Thyroid gland (tissue), 4 donors: ENCODE results near the gene ATAD3A. TPM values are rescaled to one million over a fixed set of nuclear protein-coding genes. Genes with fewer than 3 reads are reported as not detected.
"Not testable (repeated sequence)": the region's sequence is repeated elsewhere in the genome, so short reads cannot be mapped to it uniquely, and the experiment has no call there.

ENCODE experiments used
- DNase-seq, 2 donors: peaks; one replicate each; pipeline ENCODE4 v3.0.0-alpha.2; 2019
- H3K27ac ChIP-seq, 3 donors: fragments of 200-600 bp; sonication (generic); 1 replicate in 2 of 3; 2 replicates in 1 of 3; pipeline ENCODE4 v1.5.1; 2016 to 2019; ENCODE audit warnings: mild to moderate bottlenecking in 1 of 3, moderate library complexity in 1 of 3
- H3K27me3 ChIP-seq: fragments of 200-600 bp; sonication (generic); one replicate; pipeline ENCODE4 v1.5.1; 2019
- H3K36me3 ChIP-seq, 2 donors: fragments of 200-600 bp; sonication (generic); one replicate each; pipeline ENCODE4 v1.5.1; 2016 to 2019
- H3K4me1 ChIP-seq, 2 donors: fragments of 200-600 bp; sonication (generic); one replicate each; pipeline ENCODE4 v1.5.1; 2017 to 2019
- H3K4me3 ChIP-seq, 3 donors: fragments of 200-600 bp; sonication (generic); replicated peaks in 1 of 3; 1 replicate in 2 of 3; 2 replicates in 1 of 3; pipeline ENCODE4 v1.5.1; 2016; ENCODE audit warnings: mild to moderate bottlenecking in 1 of 3
- H3K9me3 ChIP-seq: fragments of 200-600 bp; sonication (generic); one replicate; pipeline ENCODE4 v1.5.1; 2017
- CTCF ChIP-seq, 6 experiments: fragments of 200-600 bp in 3 of 6; fragments of 450-650 bp in 3 of 6; sonication (generic) in 3 of 6; IDR thresholded peaks; one replicate each; pipeline ENCODE4 v1.5.1; 2016 to 2019; ENCODE audit warnings: antibody characterized with exemption in 6 of 6, mild to moderate bottlenecking in 2 of 6, inconsistent platforms in 1 of 6, moderate library complexity in 1 of 6
- POLR2A ChIP-seq, 2 donors: fragments of 450-650 bp; IDR thresholded peaks; one replicate each; pipeline ENCODE4 v1.6.1; 2017; ENCODE audit warnings: antibody characterized with exemption in 2 of 2, mild to moderate bottlenecking in 2 of 2, moderate library complexity in 1 of 2
- WGBS, 2 donors: methylation state at CpG; one replicate each; pipeline ENCODE4 v1.1.5; 2017; 5-methylcytosine and 5-hydroxymethylcytosine counted together
- intact Hi-C: fragments of 100-400 bp; cut with DNase I; formaldehyde crosslinking; loops from one replicate; pipeline ENCODE4 v1.15.1; 2023
- total RNA-seq, 4 donors: library from RNA; depleted of rRNA; stranded (reverse); fragments of >200 nt; gene quantifications; one replicate each; pipeline ENCODE4 v1.2.3, GENCODE V29; 2016

The ATAD3A gene
- total RNA-seq, 4 donors from 2014 or later, result 21.6 to 34.2 (median 28.5) TPM

- Histone ChIP-seq H3K4me3 (no peak overlapping the region), H3K9me3 (no peaks in the 10 kb centered on the region), H3K27me3 (no peaks in the 10 kb centered on the region), H3K36me3 (peaks cover 5 to 9% of the 10 kb centered on the region in 2 donors), H3K4me1 (no peaks in the 10 kb centered on the region), H3K27ac (no peak overlapping the region)
- intact Hi-C loops, result no loop called here
- no peak for DNase-seq
- 92 to 96% methylated on average over 24 to 25 of the region's 31 CpGs for WGBS, 2 donors
- no peak for TF ChIP-seq POLR2A (IDR thresholded peaks at IDR 0.05)
- no peak for TF ChIP-seq CTCF (IDR thresholded peaks at IDR 0.05)
These were observed 15.3 kb downstream of the ATAD3A start for GRCh38 chr1:1527092-1527816.

- Histone ChIP-seq H3K36me3 (peaks cover 5 to 9% of the 10 kb centered on the region in 2 donors), H3K27ac (no peak overlapping the region), H3K4me1 (no peaks in the 10 kb centered on the region), H3K27me3 (no peaks in the 10 kb centered on the region), H3K9me3 (no peaks in the 10 kb centered on the region), H3K4me3 (no peak overlapping the region)
- DNase-seq, result no peak
- intact Hi-C loops, result no loop called here
- TF ChIP-seq CTCF (IDR thresholded peaks at IDR 0.05) (no peak), POLR2A (IDR thresholded peaks at IDR 0.05) (no peak)
- 93 to 96% methylated on average over 8 to 26 of the region's 37 CpGs for WGBS, 2 donors
These were observed 16.6 kb downstream of the ATAD3A start for GRCh38 chr1:1528301-1529267.

- no peaks in the 10 kb centered on the region for H3K27me3 ChIP-seq
- no peak for DNase-seq
- H3K36me3 ChIP-seq, result peaks cover 5 to 9% of the 10 kb centered on the region in 2 donors
- no peak overlapping the region for H3K4me3 ChIP-seq
- TF ChIP-seq CTCF (IDR thresholded peaks at IDR 0.05) (no peak), POLR2A (IDR thresholded peaks at IDR 0.05) (no peak)
- intact Hi-C loops, result no loop called here
- H3K4me1 ChIP-seq, result no peaks in the 10 kb centered on the region
- H3K27ac ChIP-seq, result no peak overlapping the region
- H3K9me3 ChIP-seq, result no peaks in the 10 kb centered on the region
- WGBS, 2 donors, result 95 to 100% methylated on average over 4 of the region's 18 CpGs
These were observed 17.4 kb downstream of the ATAD3A start for GRCh38 chr1:1529321-1529720.

- intact Hi-C loops, result no loop called here
- TF ChIP-seq CTCF (IDR thresholded peaks at IDR 0.05), result no peak
- no peak overlapping the region for H3K27ac ChIP-seq
- H3K27me3 ChIP-seq, result no peaks in the 10 kb centered on the region
- no peak for DNase-seq
- no peaks in the 10 kb centered on the region for H3K9me3 ChIP-seq
- WGBS, 2 donors, result 93 to 95% methylated on average over 7 to 8 of the region's 8 CpGs
- H3K36me3 ChIP-seq, result peaks cover 5 to 9% of the 10 kb centered on the region in 2 donors
- no peaks in the 10 kb centered on the region for H3K4me1 ChIP-seq
- H3K4me3 ChIP-seq, result no peak overlapping the region
These were observed 18.0 kb downstream of the ATAD3A start for GRCh38 chr1:1529936-1530335.

- no peak overlapping the region for H3K27ac ChIP-seq
- WGBS, 2 donors, result 96 to 97% methylated on average over 4 of the region's 4 CpGs
- intact Hi-C loops, result no loop called here
- TF ChIP-seq CTCF (IDR thresholded peaks at IDR 0.05) (no peak), POLR2A (IDR thresholded peaks at IDR 0.05) (no peak)
- no peaks in the 10 kb centered on the region for H3K9me3 ChIP-seq
- H3K4me3 ChIP-seq, result no peak overlapping the region
- H3K27me3 ChIP-seq, result no peaks in the 10 kb centered on the region
- H3K36me3 ChIP-seq, result peaks cover 5 to 9% of the 10 kb centered on the region in 2 donors
- DNase-seq, result no peak
- H3K4me1 ChIP-seq, result no peaks in the 10 kb centered on the region
These were observed 20.0 kb downstream of the ATAD3A start for GRCh38 chr1:1531947-1532346.

GRCh38 chr1:1533176-1533893 lies 21.4 kb downstream of the ATAD3A start:
- intact Hi-C loops, DNase-seq, H3K9me3 ChIP-seq, H3K4me1 ChIP-seq, H3K27ac ChIP-seq, H3K4me3 ChIP-seq, H3K27me3 ChIP-seq, H3K36me3 ChIP-seq: not testable (repeated sequence)
- 89 to 94% methylated on average over 3 to 8 of the region's 22 CpGs for WGBS, 2 donors

GRCh38 chr1:1533894-1534291 lies 21.9 kb downstream of the ATAD3A start:
- H3K27me3 ChIP-seq, intact Hi-C loops: not testable (repeated sequence)
- 93% methylated on average over 11 of the region's 18 CpGs; no CpG with 5 or more reads in 1 of the 2 donors for WGBS, 2 donors

More at GRCh38 chr1:1533894-1534291, 21.9 kb downstream of the ATAD3A start:
- not testable (repeated sequence) for H3K36me3 ChIP-seq, DNase-seq, H3K9me3 ChIP-seq, H3K4me1 ChIP-seq, H3K27ac ChIP-seq, H3K4me3 ChIP-seq
